ENCODE data around the gene CNIH3. TPM values are rescaled to one million over a fixed set of nuclear protein-coding genes. Genes with fewer than 3 reads are reported as not detected.

Gene CNIH3
- total and polyA plus RNA-seq, 2 of the 4 experiments (the other 2 are of a cell fraction): 2.0 to 2.9 TPM

DNA sequence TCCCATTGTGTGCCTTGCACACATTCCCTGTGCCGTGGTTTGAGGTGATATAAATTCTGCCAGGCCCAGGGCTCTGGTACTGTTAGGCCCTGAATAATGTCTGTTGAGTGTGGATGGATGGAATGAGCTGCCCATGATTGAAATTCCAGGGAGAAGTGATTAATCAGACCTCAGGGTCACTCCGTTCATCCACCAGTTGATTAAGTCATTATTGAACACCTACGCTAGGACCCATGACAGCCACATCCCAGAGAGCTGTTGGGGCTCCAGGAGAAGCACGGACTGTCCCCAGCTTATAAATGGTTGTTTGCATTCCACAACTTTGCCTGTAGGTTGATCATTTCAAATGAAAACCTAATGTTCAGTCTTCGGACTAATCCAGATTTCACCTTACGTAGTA lies 98.4 kb downstream of the CNIH3 start:
- dilution Hi-C loops (cut with HindIII; ENCODE audit: low sequenced_read_pairs, unreplicated experiment): no loop called here
- TF ChIP-seq ELK1 (IDR thresholded peaks at IDR 0.05; ENCODE audit: borderline replicate concordance, low read depth, low read length): no peak
- TF ChIP-seq, protein P1, sequence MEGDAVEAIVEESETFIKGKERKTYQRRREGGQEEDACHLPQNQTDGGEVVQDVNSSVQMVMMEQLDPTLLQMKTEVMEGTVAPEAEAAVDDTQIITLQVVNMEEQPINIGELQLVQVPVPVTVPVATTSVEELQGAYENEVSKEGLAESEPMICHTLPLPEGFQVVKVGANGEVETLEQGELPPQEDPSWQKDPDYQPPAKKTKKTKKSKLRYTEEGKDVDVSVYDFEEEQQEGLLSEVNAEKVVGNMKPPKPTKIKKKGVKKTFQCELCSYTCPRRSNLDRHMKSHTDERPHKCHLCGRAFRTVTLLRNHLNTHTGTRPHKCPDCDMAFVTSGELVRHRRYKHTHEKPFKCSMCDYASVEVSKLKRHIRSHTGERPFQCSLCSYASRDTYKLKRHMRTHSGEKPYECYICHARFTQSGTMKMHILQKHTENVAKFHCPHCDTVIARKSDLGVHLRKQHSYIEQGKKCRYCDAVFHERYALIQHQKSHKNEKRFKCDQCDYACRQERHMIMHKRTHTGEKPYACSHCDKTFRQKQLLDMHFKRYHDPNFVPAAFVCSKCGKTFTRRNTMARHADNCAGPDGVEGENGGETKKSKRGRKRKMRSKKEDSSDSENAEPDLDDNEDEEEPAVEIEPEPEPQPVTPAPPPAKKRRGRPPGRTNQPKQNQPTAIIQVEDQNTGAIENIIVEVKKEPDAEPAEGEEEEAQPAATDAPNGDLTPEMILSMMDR (conservative IDR thresholded peaks at IDR 0.05; ENCODE audit: low read depth, low read length): no peak
- TF ChIP-seq SMC3 (IDR thresholded peaks at IDR 0.05; ENCODE audit: low read depth, low read length): no peak
- TF ChIP-seq BHLHE40 (IDR thresholded peaks at IDR 0.05; ENCODE audit: low read depth, low read length): no peak
- no peak for TF ChIP-seq POLR2A (IDR thresholded peaks at IDR 0.05; ENCODE audit: low read depth, low read length)
- TF ChIP-seq FOS (IDR thresholded peaks at IDR 0.05; ENCODE audit: low read depth, low read length): no peak
- TF ChIP-seq CEBPB (IDR thresholded peaks at IDR 0.05; ENCODE audit: low read depth, low read length): no peak
- TF ChIP-seq NFE2L2 (IDR thresholded peaks at IDR 0.05; ENCODE audit: low read depth, low read length): no peak
- no peak overlapping the region for H3K27ac ChIP-seq (ENCODE audit: insufficient read depth, low read length)
- no peak overlapping the region for H4K8ac ChIP-seq (ENCODE audit: low read depth in 2 of 2, low read length in 2 of 2)
- H4K91ac ChIP-seq (ENCODE audit: insufficient read depth, low read depth, low read length): no peak overlapping the region
- in situ Hi-C loops (cut with MboI; ENCODE audit: low sequenced_read_pairs): no loop called here
- H3K4me3 ChIP-seq (ENCODE audit: insufficient read depth, low read depth, low read length): no peak overlapping the region
- H3K9me3 ChIP-seq (ENCODE audit: control insufficient read depth, insufficient read depth, low read length): no peaks in the 10 kb centered on the region
- no peak overlapping the region for H2BK20ac ChIP-seq (ENCODE audit: low read depth, low read length)
- H3K79me1 ChIP-seq (ENCODE audit: low read depth in 1 of 2, low read length in 2 of 2): peaks cover 0 to 3% of the 10 kb centered on the region in 2 experiments; a peak in 1 of 4 replicates
- ChIA-PET CTCF (interaction anchor here (1.0 kb wide), 1 partner anchor 200 kb away, joined by 4 read pairs; no protein-coding TSS in a partner anchor), POLR2A (ENCODE audit: unreplicated experiment) (no interaction called here)
- no peak overlapping the region for H3K18ac ChIP-seq (ENCODE audit: low read depth, low read length)
- no peaks in the 10 kb centered on the region for H3K27me3 ChIP-seq (ENCODE audit: control insufficient read depth, insufficient read depth, low read length)
- no peaks in the 10 kb centered on the region for H3K36me3 ChIP-seq (ENCODE audit: control insufficient read depth, insufficient read depth, low read length)
- H3K4me2 ChIP-seq (ENCODE audit: low read depth, low read length): no peak overlapping the region
- no peak overlapping the region for H3K14ac ChIP-seq (replicated peaks; ENCODE audit: low read depth, low read length)
- H3K9ac ChIP-seq (ENCODE audit: low read depth, low read length): no peak overlapping the region
- H2AK9ac ChIP-seq (replicated peaks; ENCODE audit: low read depth, low read length, poor library complexity): no peak overlapping the region
- no peak overlapping the region for H2BK120ac ChIP-seq (ENCODE audit: low read depth, low read length)
- H3K9me1 ChIP-seq (ENCODE audit: insufficient read depth, low read length): 0 out of 2 replicates have a peak, but pooled peaks cover 4% of the 10 kb centered on the region
- H2AK5ac ChIP-seq (ENCODE audit: low read depth, low read length): no peak overlapping the region
- H3K56ac ChIP-seq (ENCODE audit: extremely low read depth, insufficient read depth, low read length): no peak overlapping the region
- no peaks in the 10 kb centered on the region for H3K4me1 ChIP-seq (ENCODE audit: control insufficient read depth, insufficient read depth, low read length)
- H4K20me1 ChIP-seq (ENCODE audit: insufficient read depth, low read length): no peaks in the 10 kb centered on the region
- DNase-seq (no peak), ATAC-seq (ENCODE audit: low read depth) (no peak)
- H4K5ac ChIP-seq (ENCODE audit: low read depth, low read length): no peak overlapping the region
- peak overlapping the region; percentile 33 for H2AFZ ChIP-seq (replicated peaks; ENCODE audit: low read length, poor library complexity)
- no peak overlapping the region for H2BK15ac ChIP-seq (ENCODE audit: low read depth, low read length)
- H2BK5ac ChIP-seq (ENCODE audit: low read depth, low read length, poor library complexity, severe bottlenecking): no peak overlapping the region
- H3K4ac ChIP-seq (ENCODE audit: low read depth, low read length): no peak overlapping the region
- intact Hi-C loops (cut with micrococcal nuclease): no loop called here
- no TSS peak for BruUV-seq (replicated peaks)
- H3K23ac ChIP-seq (ENCODE audit: low read depth, low read length): no peak overlapping the region
- 100% methylated on average over 2 of the region's 6 CpGs; no CpG with 5 or more reads in 1 of the 2 experiments for WGBS, 2 experiments (ENCODE audit: extremely low coverage in 2 of 2, insufficient read length in 1 of 2)

Data from IMR-90 (cell line).